Immature natural killer cell (primary cell): ENCODE measurements around the gene CETP. TPM values are rescaled to one million over a fixed set of nuclear protein-coding genes. Genes with fewer than 3 reads are reported as not detected.
A peak's percentile ranks its signal among the peaks of the same experiment; 100 is the strongest.
"Not testable (repeated sequence)": the region's sequence is repeated elsewhere in the genome, so short reads cannot be mapped to it uniquely, and the experiment has no call there.

Experiments
- DNase-seq, 3 donors: peaks; one replicate each; pipeline ENCODE4 v3.0.0; 2022; ENCODE audit warnings: mixed read lengths in 1 of 3
- H3K27ac Mint-ChIP-seq, 6 donors: one replicate each; pipeline ENCODE4 v1.8.0; 2020; ENCODE audit warnings: mixed read lengths in 6 of 6, mild to moderate bottlenecking in 5 of 6, inconsistent platforms in 4 of 6, moderate library complexity in 3 of 6
- H3K27me3 Mint-ChIP-seq, 3 donors: one replicate each; pipeline ENCODE4 v1.8.0; 2020 to 2021; ENCODE audit warnings: low read depth in 3 of 3, mild to moderate bottlenecking in 3 of 3, mixed read lengths in 3 of 3, moderate library complexity in 3 of 3, inconsistent platforms in 1 of 3
- H3K36me3 Mint-ChIP-seq, 3 donors: one replicate each; pipeline ENCODE4 v1.8.0; 2020; ENCODE audit warnings: mixed read lengths in 3 of 3, inconsistent platforms in 2 of 3, mild to moderate bottlenecking in 2 of 3
- H3K4me1 Mint-ChIP-seq, 2 donors: one replicate each; pipeline ENCODE4 v1.8.0; 2020; ENCODE audit warnings: inconsistent platforms in 2 of 2, mild to moderate bottlenecking in 2 of 2, mixed read lengths in 2 of 2, moderate library complexity in 1 of 2
- H3K4me3 Mint-ChIP-seq, 5 donors: one replicate each; pipeline ENCODE4 v1.8.0; 2020; ENCODE audit warnings: mild to moderate bottlenecking in 5 of 5, mixed read lengths in 5 of 5, inconsistent platforms in 3 of 5, moderate library complexity in 3 of 5
- H3K9me3 Mint-ChIP-seq, 6 donors: one replicate each; pipeline ENCODE4 v1.8.0; 2020; ENCODE audit warnings: mild to moderate bottlenecking in 6 of 6, mixed read lengths in 6 of 6, inconsistent platforms in 4 of 6, moderate library complexity in 3 of 6
- polyA plus RNA-seq, 3 donors: library from polyadenylated mRNA; unstranded; fragments of 300-500 nt; fragmentation: Illumina TruSeq; gene quantifications; one replicate each; pipeline ENCODE4 v1.2.3, GENCODE V29; 2021

CETP gene
- polyA plus RNA-seq, 3 donors from 2014 or later, result 0.22 TPM; not detected in 2

GRCh38 chr16:56973294-56973689 is 11.5 kb downstream of the CETP start:
- DNase-seq, result no peak
- H3K4me3 Mint-ChIP-seq, result no peak overlapping the region
- H3K27ac Mint-ChIP-seq, result no peak overlapping the region
- H3K36me3 Mint-ChIP-seq, result no peaks in the 10 kb centered on the region
- peaks cover 0 to 4% of the 10 kb centered on the region in 2 donors for H3K4me1 Mint-ChIP-seq
- H3K27me3 Mint-ChIP-seq, result peaks cover 0 to 8% (median 2%) of the 10 kb centered on the region in 3 donors
- H3K9me3 Mint-ChIP-seq, result no peaks in the 10 kb centered on the region

GRCh38 chr16:56973899-56974298 is 12.1 kb downstream of the CETP start:
- not testable (repeated sequence) for H3K27ac Mint-ChIP-seq, H3K9me3 Mint-ChIP-seq, H3K4me1 Mint-ChIP-seq, H3K27me3 Mint-ChIP-seq, DNase-seq, H3K4me3 Mint-ChIP-seq, H3K36me3 Mint-ChIP-seq

GRCh38 chr16:56974549-56975300 is 13.0 kb downstream of the CETP start:
- no peaks in the 10 kb centered on the region for H3K36me3 Mint-ChIP-seq
- no peak overlapping the region for H3K4me3 Mint-ChIP-seq
- peaks cover under 1 to 4% of the 10 kb centered on the region in 2 donors for H3K4me1 Mint-ChIP-seq
- H3K27ac Mint-ChIP-seq, result no peak overlapping the region
- no peaks in the 10 kb centered on the region for H3K9me3 Mint-ChIP-seq
- peaks cover 0 to 5% (median 0%) of the 10 kb centered on the region in 3 donors for H3K27me3 Mint-ChIP-seq
- no peak for DNase-seq

GRCh38 chr16:56975714-56976113 is 14.0 kb downstream of the CETP start:
- peaks cover 0 to 4% (median 0%) of the 10 kb centered on the region in 3 donors for H3K36me3 Mint-ChIP-seq
- H3K27me3 Mint-ChIP-seq, result peaks cover 0 to 5% (median 0%) of the 10 kb centered on the region in 3 donors
- no peak for DNase-seq
- H3K4me3 Mint-ChIP-seq, result no peak overlapping the region
- H3K27ac Mint-ChIP-seq, result peak overlapping the region in 1 of 6 donors; percentile 53
- peaks cover 9 to 11% of the 10 kb centered on the region in 2 donors for H3K4me1 Mint-ChIP-seq
- H3K9me3 Mint-ChIP-seq, result no peaks in the 10 kb centered on the region

- no peak for DNase-seq
- peaks cover 0 to 4% (median 2%) of the 10 kb centered on the region in 3 donors for H3K36me3 Mint-ChIP-seq
- no peak overlapping the region for H3K4me3 Mint-ChIP-seq
- no peaks in the 10 kb centered on the region for H3K9me3 Mint-ChIP-seq
- peaks cover 21 to 22% of the 10 kb centered on the region in 2 donors for H3K4me1 Mint-ChIP-seq
- H3K27me3 Mint-ChIP-seq, result peaks cover 0 to 5% (median under 1%) of the 10 kb centered on the region in 3 donors
- peak overlapping the region in 1 of 6 donors; percentile 51 for H3K27ac Mint-ChIP-seq
These were observed 15.5 kb downstream of the CETP start for GRCh38 chr16:56977216-56977615.

- Mint-ChIP-seq H3K4me3 (no peak overlapping the region), H3K9me3 (no peaks in the 10 kb centered on the region), H3K27me3 (peaks cover 0 to 5% (median 2%) of the 10 kb centered on the region in 3 donors), H3K27ac (peak overlapping the region in 1 of 6 donors; percentile 36), H3K36me3 (peaks cover 0 to 12% (median 9%) of the 10 kb centered on the region in 3 donors), H3K4me1 (peaks cover 21 to 27% of the 10 kb centered on the region in 2 donors)
- DNase-seq, result no peak
These were observed 16.2 kb downstream of the CETP start for GRCh38 chr16:56977823-56978430.

GRCh38 chr16:56980201-56980535 is 18.4 kb downstream of the CETP start:
- no peak for DNase-seq
- Mint-ChIP-seq H3K9me3 (no peaks in the 10 kb centered on the region), H3K27ac (peak overlapping the region in 1 of 6 donors; percentile 37), H3K27me3 (peaks cover 0 to 4% (median 2%) of the 10 kb centered on the region in 3 donors), H3K4me3 (no peak overlapping the region), H3K4me1 (peaks cover 19 to 37% of the 10 kb centered on the region in 2 donors), H3K36me3 (peaks cover 3 to 21% (median 17%) of the 10 kb centered on the region in 3 donors)

- Mint-ChIP-seq H3K4me3 (no peak overlapping the region), H3K4me1 (peaks cover 22 to 44% of the 10 kb centered on the region in 2 donors), H3K27me3 (peaks cover 0 to 2% (median 1%) of the 10 kb centered on the region in 3 donors), H3K9me3 (no peaks in the 10 kb centered on the region), H3K27ac (peak overlapping the region in 4 of 6 donors; percentile 41 to 68 (median 64)), H3K36me3 (peaks cover 3 to 23% (median 17%) of the 10 kb centered on the region in 3 donors)
- no peak for DNase-seq
These were observed 19.3 kb downstream of the CETP start for GRCh38 chr16:56980792-56981724.

GRCh38 chr16:56981729-56982271 is 20.1 kb downstream of the CETP start:
- H3K4me1 Mint-ChIP-seq, result peaks cover 25 to 49% of the 10 kb centered on the region in 2 donors
- peak overlapping the region in 1 of 6 donors; percentile 13 for H3K27ac Mint-ChIP-seq
- H3K27me3 Mint-ChIP-seq, result peaks cover 0 to 2% (median 2%) of the 10 kb centered on the region in 3 donors
- H3K4me3 Mint-ChIP-seq, result no peak overlapping the region
- no peak for DNase-seq
- peaks cover 3 to 23% (median 17%) of the 10 kb centered on the region in 3 donors for H3K36me3 Mint-ChIP-seq
- no peaks in the 10 kb centered on the region for H3K9me3 Mint-ChIP-seq

GRCh38 chr16:56982695-56983094 is 20.9 kb downstream of the CETP start:
- H3K36me3 Mint-ChIP-seq, result peaks cover 3 to 23% (median 17%) of the 10 kb centered on the region in 3 donors
- H3K4me1 Mint-ChIP-seq, result peaks cover 32 to 58% of the 10 kb centered on the region in 2 donors
- H3K27ac Mint-ChIP-seq, result peak overlapping the region in 2 of 6 donors; percentile 27 to 32
- no peak overlapping the region for H3K4me3 Mint-ChIP-seq
- no peaks in the 10 kb centered on the region for H3K9me3 Mint-ChIP-seq
- no peak for DNase-seq
- peaks cover 2 to 3% (median 2%) of the 10 kb centered on the region in 3 donors for H3K27me3 Mint-ChIP-seq

GRCh38 chr16:56983211-56983751 is 21.5 kb downstream of the CETP start:
- Mint-ChIP-seq H3K27ac (peak overlapping the region in 1 of 6 donors; percentile 32), H3K4me1 (peaks cover 38 to 64% of the 10 kb centered on the region in 2 donors), H3K9me3 (no peaks in the 10 kb centered on the region), H3K36me3 (peaks cover 3 to 23% (median 17%) of the 10 kb centered on the region in 3 donors), H3K27me3 (peaks cover 2 to 3% (median 2%) of the 10 kb centered on the region in 3 donors), H3K4me3 (no peak overlapping the region)
- no peak for DNase-seq

GRCh38 chr16:56984639-56985038 is 22.9 kb downstream of the CETP start:
- H3K9me3 Mint-ChIP-seq, result no peaks in the 10 kb centered on the region
- peak overlapping the region in 4 of 6 donors; percentile 45 to 98 (median 62) for H3K27ac Mint-ChIP-seq
- no peak for DNase-seq
- peaks cover 3 to 23% (median 17%) of the 10 kb centered on the region in 3 donors for H3K36me3 Mint-ChIP-seq
- peaks cover 50 to 74% of the 10 kb centered on the region in 2 donors for H3K4me1 Mint-ChIP-seq
- peaks cover 2 to 8% (median 6%) of the 10 kb centered on the region in 3 donors for H3K27me3 Mint-ChIP-seq
- no peak overlapping the region for H3K4me3 Mint-ChIP-seq
